ENCODE data around the gene CDK5RAP2.

DNA sequence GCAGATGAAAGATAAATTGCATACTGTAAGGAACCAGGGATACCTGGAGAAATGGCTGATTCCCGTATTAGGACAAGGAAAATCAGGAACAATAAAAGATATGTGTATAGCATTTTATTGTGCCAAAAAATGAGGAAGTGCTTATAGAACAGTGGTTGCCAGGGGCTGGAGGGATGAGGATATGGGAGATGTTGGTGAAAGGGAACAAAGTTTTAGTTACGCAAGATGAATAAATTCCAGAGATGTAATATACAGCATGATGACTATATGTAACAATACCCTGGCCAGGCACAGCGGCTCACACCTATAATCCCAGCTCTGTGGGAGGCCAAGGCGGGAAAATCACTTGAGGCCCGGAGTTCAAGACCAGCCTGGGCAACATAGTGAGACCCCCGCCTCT is 101.8 kb downstream of the CDK5RAP2 start:
- TF ChIP-seq EZH2 (IDR thresholded peaks at IDR 0.05) (no peak), POLR2AphosphoS5 (IDR thresholded peaks at IDR 0.05; ENCODE audit: borderline replicate concordance, low read depth, low read length) (no peak)
